IMR-90 (cell line): Measurements from ENCODE around the gene FMN2. TPM values are rescaled to one million over a fixed set of nuclear protein-coding genes. Genes with fewer than 3 reads are reported as not detected.

Experiments
- ATAC-seq: fragments of 200-7000 bp; cut with Tn5 transposase; 2 replicates; pipeline ENCODE4 v1.9.1; 2020; ENCODE audit warnings: low read depth, mild to moderate bottlenecking, moderate library complexity
- BruUV-seq: library from RNA; stranded (reverse); fragments of 400-500 nt; replicated peaks from 2 replicates; lab custom pipeline; 2021; lab: Mats Ljungman, UMichigan
- CTCF ChIA-PET: fragments of 300-600 bp; formaldehyde crosslinking; extraction: SDS; loops from one replicate; lab custom pipeline; 2021; ENCODE audit warnings: antibody characterized with exemption; lab: Yijun Ruan, JAX
- POLR2A ChIA-PET: fragments of 300-600 bp; sonication (Branson Sonifier 250); formaldehyde crosslinking; loops from one replicate; lab custom pipeline; 2022; ENCODE audit warnings: antibody characterized with exemption; ENCODE audit not compliant: unreplicated experiment; lab: Charles Lee
- DNase-seq: peaks from one replicate; pipeline ENCODE4 v3.0.0; 2013
- H2AFZ ChIP-seq: replicated peaks from 2 replicates; pipeline ENCODE3; 2013; ENCODE audit warnings: low read length, mild to moderate bottlenecking; ENCODE audit not compliant: poor library complexity
- H2AK5ac ChIP-seq: 2 replicates; pipeline ENCODE4 v1.6.1; 2013; ENCODE audit warnings: low read depth, low read length, inconsistent platforms
- H2AK9ac ChIP-seq: replicated peaks from 2 replicates; pipeline ENCODE3; 2013; ENCODE audit warnings: mild to moderate bottlenecking, low read depth, low read length, moderate library complexity; ENCODE audit not compliant: poor library complexity
- H2BK120ac ChIP-seq: 2 replicates; pipeline ENCODE4 v1.6.1; 2013; ENCODE audit warnings: low read depth, low read length, inconsistent platforms
- H2BK15ac ChIP-seq: 3 replicates; pipeline ENCODE4 v1.6.1; 2013; ENCODE audit warnings: low read depth, low read length, inconsistent platforms
- H2BK20ac ChIP-seq: 2 replicates; pipeline ENCODE4 v1.6.1; 2013; ENCODE audit warnings: low read depth, mild to moderate bottlenecking, inconsistent platforms, low read length, moderate library complexity
- H2BK5ac ChIP-seq: 2 replicates; pipeline ENCODE4 v1.6.1; 2013; ENCODE audit warnings: mild to moderate bottlenecking, low read depth, low read length, inconsistent platforms; ENCODE audit not compliant: poor library complexity, severe bottlenecking
- H3K14ac ChIP-seq: replicated peaks from 2 replicates; pipeline ENCODE4 v1.6.1; 2013; ENCODE audit warnings: low read depth, low read length, inconsistent platforms
- H3K18ac ChIP-seq: 2 replicates; pipeline ENCODE4 v1.6.1; 2013; ENCODE audit warnings: low read depth, low read length, control low read depth
- H3K23ac ChIP-seq: 2 replicates; pipeline ENCODE4 v1.6.1; 2013; ENCODE audit warnings: low read depth, low read length, inconsistent platforms
- H3K27ac ChIP-seq: 2 replicates; pipeline ENCODE4 v1.5.1; 2013; ENCODE audit warnings: mild to moderate bottlenecking, control low read depth, low read length; ENCODE audit not compliant: insufficient read depth
- H3K27me3 ChIP-seq: 2 replicates; pipeline ENCODE4 v1.6.1; 2013; ENCODE audit warnings: low read length; ENCODE audit not compliant: control insufficient read depth, insufficient read depth
- H3K36me3 ChIP-seq: 2 replicates; pipeline ENCODE4 v1.6.1; 2013; ENCODE audit warnings: low read length, mixed read lengths; ENCODE audit not compliant: control insufficient read depth, insufficient read depth
- H3K4ac ChIP-seq: 2 replicates; pipeline ENCODE4 v1.6.1; 2013; ENCODE audit warnings: low read depth, low read length, inconsistent platforms
- H3K4me1 ChIP-seq: 2 replicates; pipeline ENCODE4 v1.6.1; 2013; ENCODE audit warnings: low read length, mixed read lengths; ENCODE audit not compliant: control insufficient read depth, insufficient read depth
- H3K4me2 ChIP-seq: 2 replicates; pipeline ENCODE4 v1.6.1; 2013; ENCODE audit warnings: low read depth, mild to moderate bottlenecking, control low read depth, low read length, moderate library complexity
- H3K4me3 ChIP-seq: 2 replicates; pipeline ENCODE4 v1.5.1; 2013; ENCODE audit warnings: low read depth, mild to moderate bottlenecking, control low read depth, low read length, moderate library complexity; ENCODE audit not compliant: insufficient read depth
- H3K56ac ChIP-seq: 2 replicates; pipeline ENCODE4 v1.6.1; 2013; ENCODE audit warnings: low read length, inconsistent platforms; ENCODE audit not compliant: insufficient read depth; ENCODE audit errors: extremely low read depth
- H3K79me1 ChIP-seq, 2 experiments: 2 replicates each; pipeline ENCODE4 v1.6.1; 2013; ENCODE audit warnings: low read length in 2 of 2, inconsistent platforms in 1 of 2, low read depth in 1 of 2
- H3K9ac ChIP-seq: 2 replicates; pipeline ENCODE4 v1.6.1; 2013; ENCODE audit warnings: low read depth, low read length, control low read depth
- H3K9me1 ChIP-seq: 2 replicates; pipeline ENCODE4 v1.6.1; 2013; ENCODE audit warnings: low read length, inconsistent platforms; ENCODE audit not compliant: insufficient read depth
- H3K9me3 ChIP-seq: 2 replicates; pipeline ENCODE4 v1.6.1; 2013; ENCODE audit warnings: low read length; ENCODE audit not compliant: control insufficient read depth, insufficient read depth
- H4K20me1 ChIP-seq: 2 replicates; pipeline ENCODE4 v1.6.1; 2013; ENCODE audit warnings: low read length, inconsistent platforms; ENCODE audit not compliant: insufficient read depth
- H4K5ac ChIP-seq: 2 replicates; pipeline ENCODE4 v1.6.1; 2013; ENCODE audit warnings: mild to moderate bottlenecking, low read depth, low read length, control low read depth
- H4K8ac ChIP-seq, 2 experiments: 2 replicates each; pipeline ENCODE4 v1.6.1; 2013; ENCODE audit warnings: low read depth in 2 of 2, low read length in 2 of 2, control low read depth in 1 of 2, inconsistent platforms in 1 of 2
- H4K91ac ChIP-seq: 2 replicates; pipeline ENCODE4 v1.6.1; 2013; ENCODE audit warnings: low read depth, low read length, inconsistent platforms; ENCODE audit not compliant: insufficient read depth
- BHLHE40 ChIP-seq: fragments of 150-350 bp; IDR thresholded peaks from 2 replicates; pipeline ENCODE4 v1.6.1; 2016; ENCODE audit warnings: mild to moderate bottlenecking, low read depth, low read length
- FOS ChIP-seq: fragments of 150-350 bp; IDR thresholded peaks from 2 replicates; pipeline ENCODE4 v1.6.1; 2016; ENCODE audit warnings: low read depth, low read length
- MAFK ChIP-seq: IDR thresholded peaks from 2 replicates; pipeline ENCODE4 v1.6.1; 2012; ENCODE audit warnings: low read depth, low read length, improper control_type of control experiment
- RFX5 ChIP-seq: IDR thresholded peaks from 2 replicates; pipeline ENCODE4 v1.8.0; 2012; ENCODE audit warnings: low read depth, mild to moderate bottlenecking, low read length, moderate library complexity
- SMC3 ChIP-seq: fragments of 150-350 bp; IDR thresholded peaks from 2 replicates; pipeline ENCODE4 v1.6.1; 2016; ENCODE audit warnings: low read depth, mild to moderate bottlenecking, antibody characterized with exemption, low read length, moderate library complexity
- WGBS, 2 experiments: methylation state at CpG; one replicate each; pipeline versions ENCODE4 v1.1.5 to v1.1.7; 2013; ENCODE audit warnings: missing lambda C conversion rate in 2 of 2; ENCODE audit not compliant: insufficient read length in 1 of 2; ENCODE audit errors: extremely low coverage in 2 of 2; 5-methylcytosine and 5-hydroxymethylcytosine counted together
- dilution Hi-C: fragments of 300-500 bp; cut with HindIII; formaldehyde crosslinking; loops from one replicate; pipeline ENCODE4 v1.14.3; 2018; ENCODE audit warnings: low sequenced_read_pairs; ENCODE audit not compliant: unreplicated experiment
- in situ Hi-C: fragments of 300-500 bp; cut with MboI; formaldehyde crosslinking; loops from 3 replicates; pipeline ENCODE4 v1.14.3; 2019; ENCODE audit warnings: low sequenced_read_pairs, inconsistent platforms, mixed read lengths
- intact Hi-C: fragments of 100-400 bp; cut with micrococcal nuclease; formaldehyde crosslinking; loops from 2 replicates; pipeline ENCODE4 v1.10.0; 2022
- polyA plus RNA-seq, 3 experiments: library from polyadenylated mRNA; depleted of rRNA; stranded (reverse); fragments of >200 nt; gene quantifications; 2 replicates each; pipeline ENCODE4 v1.2.3, GENCODE V29; 2012; ENCODE audit warnings: low replicate concordance in 1 of 3
- total RNA-seq: library from RNA; depleted of rRNA; stranded (reverse); fragments of >200 nt; gene quantifications from 2 replicates; pipeline ENCODE4 v1.2.3, GENCODE V29; 2012
- TF ChIP-seq, protein P1 (sequence below): conservative IDR thresholded peaks from 2 replicates; pipeline ENCODE4 v1.5.1; 2012; ENCODE audit warnings: mild to moderate bottlenecking, low read depth, low read length, improper control_type of control experiment
- TF ChIP-seq, protein P2 (sequence below): fragments of 150-350 bp; IDR thresholded peaks from 2 replicates; pipeline ENCODE4 v1.6.1; 2016; ENCODE audit warnings: low read depth, mild to moderate bottlenecking, low read length, moderate library complexity, borderline replicate concordance
- TF ChIP-seq, protein P3 (sequence below): fragments of 150-350 bp; IDR thresholded peaks from 2 replicates; pipeline ENCODE4 v1.6.1; 2017; ENCODE audit warnings: mild to moderate bottlenecking, antibody characterized with exemption, low read length, low read depth

The FMN2 gene
- total and polyA plus RNA-seq, 2 of the 4 experiments (the other 2 are of a cell fraction), result 29.0 to 35.8 TPM

DNA sequence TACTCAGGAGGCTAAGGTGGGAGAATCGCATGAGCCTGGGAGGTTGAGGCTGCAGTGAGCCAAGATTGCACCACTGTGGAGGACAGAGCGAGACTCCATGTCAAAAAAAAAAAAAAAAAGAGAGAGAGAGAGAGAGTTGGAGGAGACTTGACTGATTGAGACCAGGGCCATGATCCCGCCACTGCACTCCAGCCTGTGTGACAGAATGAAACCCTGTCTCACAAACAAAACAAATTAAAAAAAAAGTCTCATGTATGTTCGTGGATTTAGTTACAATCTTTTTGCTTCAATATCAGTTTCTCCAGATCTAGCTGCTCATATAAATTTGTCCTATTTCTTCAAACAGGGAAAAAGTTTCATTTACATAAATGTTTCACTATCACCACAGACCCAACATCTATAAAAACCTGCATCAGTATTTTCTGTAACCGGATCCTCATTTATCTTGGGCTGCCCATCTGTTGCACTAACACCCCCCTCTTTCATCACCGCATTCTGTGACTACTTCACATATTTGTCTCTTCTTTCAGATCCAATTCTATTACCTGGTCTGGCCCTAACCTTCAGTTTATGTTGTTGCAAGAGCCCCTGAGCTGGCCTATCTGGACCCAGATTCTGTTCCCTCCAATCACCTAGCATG, 393.2 kb downstream of the FMN2 start:
- no peak overlapping the region for H3K23ac ChIP-seq
- intact Hi-C loops (no loop called here), in situ Hi-C loops (no loop called here), dilution Hi-C loops (no loop called here)
- 89% methylated on average over 3 of the region's 6 CpGs; no CpG with 5 or more reads in 1 of the 2 experiments for WGBS, 2 experiments
- no peak overlapping the region for H2AK9ac ChIP-seq
- H3K4me2 ChIP-seq, result no peak overlapping the region
- H2BK20ac ChIP-seq, result no peak overlapping the region; the same call in 1 of the 2 replicates
- H4K20me1 ChIP-seq, result no peaks in the 10 kb centered on the region
- H3K79me1 ChIP-seq, result no peaks in the 10 kb centered on the region
- H4K8ac ChIP-seq, result no peak overlapping the region
- no peaks in the 10 kb centered on the region for H3K9me1 ChIP-seq
- no peaks in the 10 kb centered on the region for H3K27me3 ChIP-seq
- H2BK15ac ChIP-seq, result no peak overlapping the region
- no peak overlapping the region for H4K91ac ChIP-seq
- H3K9ac ChIP-seq, result no peak overlapping the region
- H3K14ac ChIP-seq, result no peak overlapping the region
- H3K36me3 ChIP-seq, result no peaks in the 10 kb centered on the region
- H2BK120ac ChIP-seq, result no peak overlapping the region
- no peak overlapping the region for H4K5ac ChIP-seq
- no peak for ATAC-seq
- CTCF ChIA-PET, result no interaction called here
- no peak overlapping the region for H3K4ac ChIP-seq
- no peak overlapping the region for H3K18ac ChIP-seq
- H3K56ac ChIP-seq, result no peak overlapping the region
- H2AFZ ChIP-seq, result no peak overlapping the region
- H3K9me3 ChIP-seq, result no peaks in the 10 kb centered on the region
- no TSS peak for BruUV-seq
- POLR2A ChIA-PET, result no interaction called here
- H2AK5ac ChIP-seq, result no peak overlapping the region
- H3K4me1 ChIP-seq, result no peaks in the 10 kb centered on the region
- H3K27ac ChIP-seq, result no peak overlapping the region
- H3K4me3 ChIP-seq, result no peak overlapping the region
- H2BK5ac ChIP-seq, result no peak overlapping the region
- TF ChIP-seq, protein P1, sequence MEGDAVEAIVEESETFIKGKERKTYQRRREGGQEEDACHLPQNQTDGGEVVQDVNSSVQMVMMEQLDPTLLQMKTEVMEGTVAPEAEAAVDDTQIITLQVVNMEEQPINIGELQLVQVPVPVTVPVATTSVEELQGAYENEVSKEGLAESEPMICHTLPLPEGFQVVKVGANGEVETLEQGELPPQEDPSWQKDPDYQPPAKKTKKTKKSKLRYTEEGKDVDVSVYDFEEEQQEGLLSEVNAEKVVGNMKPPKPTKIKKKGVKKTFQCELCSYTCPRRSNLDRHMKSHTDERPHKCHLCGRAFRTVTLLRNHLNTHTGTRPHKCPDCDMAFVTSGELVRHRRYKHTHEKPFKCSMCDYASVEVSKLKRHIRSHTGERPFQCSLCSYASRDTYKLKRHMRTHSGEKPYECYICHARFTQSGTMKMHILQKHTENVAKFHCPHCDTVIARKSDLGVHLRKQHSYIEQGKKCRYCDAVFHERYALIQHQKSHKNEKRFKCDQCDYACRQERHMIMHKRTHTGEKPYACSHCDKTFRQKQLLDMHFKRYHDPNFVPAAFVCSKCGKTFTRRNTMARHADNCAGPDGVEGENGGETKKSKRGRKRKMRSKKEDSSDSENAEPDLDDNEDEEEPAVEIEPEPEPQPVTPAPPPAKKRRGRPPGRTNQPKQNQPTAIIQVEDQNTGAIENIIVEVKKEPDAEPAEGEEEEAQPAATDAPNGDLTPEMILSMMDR, result no peak
- TF ChIP-seq, protein P2, sequence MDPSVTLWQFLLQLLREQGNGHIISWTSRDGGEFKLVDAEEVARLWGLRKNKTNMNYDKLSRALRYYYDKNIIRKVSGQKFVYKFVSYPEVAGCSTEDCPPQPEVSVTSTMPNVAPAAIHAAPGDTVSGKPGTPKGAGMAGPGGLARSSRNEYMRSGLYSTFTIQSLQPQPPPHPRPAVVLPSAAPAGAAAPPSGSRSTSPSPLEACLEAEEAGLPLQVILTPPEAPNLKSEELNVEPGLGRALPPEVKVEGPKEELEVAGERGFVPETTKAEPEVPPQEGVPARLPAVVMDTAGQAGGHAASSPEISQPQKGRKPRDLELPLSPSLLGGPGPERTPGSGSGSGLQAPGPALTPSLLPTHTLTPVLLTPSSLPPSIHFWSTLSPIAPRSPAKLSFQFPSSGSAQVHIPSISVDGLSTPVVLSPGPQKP, result no peak
- TF ChIP-seq BHLHE40 (no peak), MAFK (no peak), SMC3 (no peak), RFX5 (no peak), FOS (no peak)
- TF ChIP-seq, protein P3, sequence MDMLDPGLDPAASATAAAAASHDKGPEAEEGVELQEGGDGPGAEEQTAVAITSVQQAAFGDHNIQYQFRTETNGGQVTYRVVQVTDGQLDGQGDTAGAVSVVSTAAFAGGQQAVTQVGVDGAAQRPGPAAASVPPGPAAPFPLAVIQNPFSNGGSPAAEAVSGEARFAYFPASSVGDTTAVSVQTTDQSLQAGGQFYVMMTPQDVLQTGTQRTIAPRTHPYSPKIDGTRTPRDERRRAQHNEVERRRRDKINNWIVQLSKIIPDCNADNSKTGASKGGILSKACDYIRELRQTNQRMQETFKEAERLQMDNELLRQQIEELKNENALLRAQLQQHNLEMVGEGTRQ, result no peak
- no peak for DNase-seq
